Prostate gland (tissue), 2 donors: ENCODE results near the gene INO80B.

ENCODE experiments used
- CTCF ChIP-seq, 4 experiments: fragments of 200-600 bp in 2 of 4; fragments of 450-650 bp in 2 of 4; sonication (generic) in 2 of 4; IDR thresholded peaks; 1 replicate in 3 of 4; 2 replicates in 1 of 4; pipeline ENCODE4 v1.5.1; 2016 to 2019; ENCODE audit warnings: antibody characterized with exemption in 4 of 4, mild to moderate bottlenecking in 2 of 4, moderate library complexity in 2 of 4
- POLR2A ChIP-seq: fragments of 450-650 bp; IDR thresholded peaks from one replicate; pipeline ENCODE4 v1.6.1; 2016; ENCODE audit warnings: antibody characterized with exemption, mild to moderate bottlenecking

GRCh38 chr2:74421221-74421870 lies 33.5 kb upstream of the INO80B start, which contains the start of the genes C2orf81 and WDR54:
- TF ChIP-seq POLR2A (peak; percentile 48), CTCF (IDR thresholded peaks at IDR 0.05) (peak in 1 of 4 experiments; percentile 13)
